ENCODE measurements around the gene ZFHX3.

ZFHX3 gene

DNA sequence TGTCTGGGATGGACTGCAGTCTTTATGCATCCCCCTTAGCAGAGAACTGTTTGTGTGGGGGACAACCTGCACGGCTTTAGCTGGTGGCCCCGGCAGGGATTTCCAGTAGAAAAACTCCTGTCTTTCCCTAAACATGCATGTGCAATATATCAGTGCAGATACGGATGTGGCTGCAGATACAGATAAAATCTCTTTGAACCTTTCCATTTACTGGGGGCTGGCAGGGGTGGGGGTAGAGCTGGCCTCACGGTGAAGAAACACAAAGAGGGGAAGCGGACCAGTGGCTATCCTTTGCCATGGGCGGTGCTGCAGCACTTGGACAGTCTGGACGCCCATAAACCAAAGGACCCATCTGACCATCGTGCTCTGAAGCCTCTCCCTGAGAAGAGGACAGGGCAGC, 201.3 kb downstream of the ZFHX3 start:
- no peak for DNase-seq
- Histone ChIP-seq H3K9me3 (no peaks in the 10 kb centered on the region), H3K27me3 (no peaks in the 10 kb centered on the region), H3K36me3 (no peaks in the 10 kb centered on the region), H3K4me1 (peaks cover 29% of the 10 kb centered on the region), H3K4me3 (ENCODE audit: low read depth, low read length) (no peak overlapping the region)
- TF ChIP-seq, protein P1, sequence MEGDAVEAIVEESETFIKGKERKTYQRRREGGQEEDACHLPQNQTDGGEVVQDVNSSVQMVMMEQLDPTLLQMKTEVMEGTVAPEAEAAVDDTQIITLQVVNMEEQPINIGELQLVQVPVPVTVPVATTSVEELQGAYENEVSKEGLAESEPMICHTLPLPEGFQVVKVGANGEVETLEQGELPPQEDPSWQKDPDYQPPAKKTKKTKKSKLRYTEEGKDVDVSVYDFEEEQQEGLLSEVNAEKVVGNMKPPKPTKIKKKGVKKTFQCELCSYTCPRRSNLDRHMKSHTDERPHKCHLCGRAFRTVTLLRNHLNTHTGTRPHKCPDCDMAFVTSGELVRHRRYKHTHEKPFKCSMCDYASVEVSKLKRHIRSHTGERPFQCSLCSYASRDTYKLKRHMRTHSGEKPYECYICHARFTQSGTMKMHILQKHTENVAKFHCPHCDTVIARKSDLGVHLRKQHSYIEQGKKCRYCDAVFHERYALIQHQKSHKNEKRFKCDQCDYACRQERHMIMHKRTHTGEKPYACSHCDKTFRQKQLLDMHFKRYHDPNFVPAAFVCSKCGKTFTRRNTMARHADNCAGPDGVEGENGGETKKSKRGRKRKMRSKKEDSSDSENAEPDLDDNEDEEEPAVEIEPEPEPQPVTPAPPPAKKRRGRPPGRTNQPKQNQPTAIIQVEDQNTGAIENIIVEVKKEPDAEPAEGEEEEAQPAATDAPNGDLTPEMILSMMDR (IDR thresholded peaks at IDR 0.05; ENCODE audit: low read depth, low read length) = 0 out of 2 replicates have a peak, but pooled peaks have one; percentile 23

DNA sequence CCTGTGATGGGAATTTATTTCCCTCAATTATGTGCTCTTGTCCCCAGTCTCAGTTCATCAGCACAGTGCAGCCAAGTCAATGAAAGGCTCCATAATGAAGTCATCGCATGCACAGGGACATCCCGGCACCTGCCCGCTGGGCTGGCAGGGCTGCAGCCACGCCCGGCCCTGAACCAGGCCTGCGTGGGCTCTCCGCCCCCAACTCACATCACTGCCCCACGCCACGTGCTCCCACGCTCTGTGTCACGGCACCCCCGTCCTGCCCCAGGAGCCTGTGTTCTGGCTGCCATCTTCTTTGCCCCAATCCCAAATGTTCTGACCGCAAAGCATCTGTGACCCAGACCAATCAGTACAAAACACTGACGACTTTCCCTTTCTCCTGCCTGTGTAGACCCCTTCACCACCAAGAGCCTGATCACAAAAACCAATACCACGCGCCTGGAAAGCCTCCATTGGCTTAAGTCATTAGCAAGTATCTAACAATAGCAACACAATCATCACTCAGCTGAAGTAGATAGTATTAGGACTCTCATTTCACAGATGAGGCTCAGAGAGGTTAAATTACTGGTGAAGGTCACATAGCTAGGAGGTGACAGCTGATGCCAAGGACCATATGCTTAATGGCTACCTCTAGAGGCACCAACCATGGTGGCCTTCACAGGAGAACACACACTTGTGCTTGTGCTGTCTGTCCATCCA, 202.5 kb downstream of the ZFHX3 start:
- Histone ChIP-seq H3K36me3 (no peaks in the 10 kb centered on the region), H3K4me1 (peaks cover 29% of the 10 kb centered on the region), H3K27me3 (no peaks in the 10 kb centered on the region), H3K9me3 (no peaks in the 10 kb centered on the region), H3K4me3 (ENCODE audit: low read depth, low read length) (no peak overlapping the region)
- no peak for DNase-seq
- TF ChIP-seq, protein P1 (IDR thresholded peaks at IDR 0.05; ENCODE audit: low read depth, low read length) = no peak

DNA sequence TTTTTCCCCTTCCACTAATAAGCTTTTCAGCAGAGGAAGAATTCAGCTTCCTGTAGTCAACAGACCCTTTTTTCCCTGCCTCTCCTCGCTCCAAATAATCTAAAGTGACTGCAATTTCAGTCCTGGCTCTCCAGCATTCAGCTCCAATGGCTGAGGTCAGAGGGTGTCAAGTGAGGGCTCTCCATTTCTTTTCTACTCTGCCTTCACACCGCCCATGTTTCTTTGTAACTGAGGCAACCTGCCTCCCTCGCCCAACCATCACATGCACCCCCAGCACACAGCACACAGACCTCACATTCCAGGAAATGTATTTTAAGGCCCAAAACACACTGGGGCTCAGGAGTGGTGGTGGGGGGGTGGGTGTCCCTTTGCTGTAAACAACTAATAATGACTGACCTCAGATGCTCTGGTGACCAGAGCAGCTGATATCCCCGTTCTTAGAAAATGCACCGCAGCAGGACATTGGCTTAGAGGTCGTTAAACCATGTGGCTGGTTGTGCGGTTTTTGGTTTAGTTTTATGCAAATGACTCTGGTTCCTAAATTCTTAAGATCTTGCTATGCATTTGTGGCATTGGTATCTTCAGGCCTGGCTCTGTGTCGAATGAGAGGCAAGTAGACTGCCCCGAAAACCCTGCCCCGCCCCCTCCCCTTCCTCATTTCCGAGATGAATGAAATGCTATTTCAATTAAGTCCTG, 203.6 kb downstream of the ZFHX3 start:
- peaks cover 23% of the 10 kb centered on the region for H3K4me1 ChIP-seq
- TF ChIP-seq, protein P1 (IDR thresholded peaks at IDR 0.05; ENCODE audit: low read depth, low read length) = no peak

DNA sequence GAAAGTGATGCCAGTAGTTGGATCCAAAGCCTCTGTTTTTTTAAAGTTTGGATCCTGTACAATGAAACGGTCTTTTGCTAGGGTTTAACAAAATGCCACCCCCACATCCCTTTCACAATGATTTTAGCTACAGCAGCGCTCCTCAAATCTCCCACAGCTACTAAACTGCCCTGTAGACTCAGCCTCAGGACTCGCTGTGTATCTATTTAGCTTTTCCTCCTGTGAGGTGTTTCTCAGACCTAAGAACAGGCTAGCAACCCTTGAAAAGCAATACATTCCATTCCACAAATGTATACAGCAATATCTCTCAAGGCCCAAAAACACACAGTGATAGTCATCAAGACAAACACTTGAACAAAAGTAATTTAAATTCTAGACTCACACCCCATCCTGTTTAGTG, 206.4 kb downstream of the ZFHX3 start:
- H3K36me3 ChIP-seq = 0 out of 2 replicates have a peak, but pooled peaks cover 4% of the 10 kb centered on the region
- peaks cover 2% of the 10 kb centered on the region for H3K4me1 ChIP-seq
- H3K9me3 ChIP-seq = no peaks in the 10 kb centered on the region
- no peaks in the 10 kb centered on the region for H3K27me3 ChIP-seq
- H3K4me3 ChIP-seq (ENCODE audit: low read depth, low read length) = no peak overlapping the region
- TF ChIP-seq, protein P1 (IDR thresholded peaks at IDR 0.05; ENCODE audit: low read depth, low read length) = no peak
- no peak for DNase-seq

More for the DNA sequence above, 203.6 kb downstream of the ZFHX3 start:
- Histone ChIP-seq H3K4me3 (ENCODE audit: low read depth, low read length) (no peak overlapping the region), H3K36me3 (0 out of 2 replicates have a peak, but pooled peaks cover 3% of the 10 kb centered on the region), H3K9me3 (no peaks in the 10 kb centered on the region), H3K27me3 (no peaks in the 10 kb centered on the region)
- no peak for DNase-seq

DNA sequence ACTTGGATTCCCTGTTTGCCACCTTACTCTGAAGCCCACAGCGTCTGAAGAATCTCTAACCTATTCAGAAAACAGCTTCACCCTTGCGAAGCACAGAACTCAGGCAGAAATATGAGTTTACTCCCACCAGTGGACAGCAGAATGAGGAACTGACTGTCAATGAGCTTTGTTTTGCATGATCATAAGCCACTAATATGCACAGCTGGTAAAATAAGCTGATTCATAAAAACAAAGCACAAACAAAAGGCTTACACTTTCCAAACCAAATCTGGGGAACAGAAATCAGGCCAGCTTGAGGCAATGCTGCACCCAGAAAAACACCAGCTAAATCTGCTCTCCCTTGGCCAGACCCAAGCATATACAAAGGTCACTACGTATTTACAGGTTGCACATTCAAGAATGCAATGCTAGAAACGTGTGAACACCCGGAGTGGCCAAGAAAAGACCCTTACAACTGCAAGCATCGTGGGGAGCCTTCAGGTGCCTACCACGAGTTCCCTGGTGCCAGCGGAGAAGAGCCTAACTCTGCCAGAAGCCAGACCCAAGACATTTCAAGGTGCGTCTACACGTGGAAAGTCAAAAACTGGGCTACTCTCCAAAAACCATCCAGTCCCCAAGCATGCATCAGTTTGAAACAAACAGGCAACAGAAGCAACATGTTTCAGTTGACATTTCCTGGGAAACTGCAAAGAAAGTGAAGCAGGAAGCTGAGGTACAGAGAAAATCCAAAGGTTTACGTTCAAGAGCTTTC, 207.1 kb downstream of the ZFHX3 start:
- Histone ChIP-seq H3K9me3 (no peaks in the 10 kb centered on the region), H3K4me3 (ENCODE audit: low read depth, low read length) (no peak overlapping the region), H3K27me3 (no peaks in the 10 kb centered on the region), H3K4me1 (peaks cover 4% of the 10 kb centered on the region), H3K36me3 (0 out of 2 replicates have a peak, but pooled peaks cover 4% of the 10 kb centered on the region)
- DNase-seq = no peak
- TF ChIP-seq, protein P1 (IDR thresholded peaks at IDR 0.05; ENCODE audit: low read depth, low read length) = no peak

All from BE2C (cell line).